HG03565 (cell line): ENCODE results near the gene TTC28.
"Not testable (repeated sequence)": the region's sequence is repeated elsewhere in the genome, so short reads cannot be mapped to it uniquely, and the experiment has no call there.

Experiments
- ATAC-seq: cut with Tn5 transposase; IDR thresholded peaks from one replicate; pipeline ENCODE4 v1.9.1; 2021; ENCODE audit warnings: mild to moderate bottlenecking, moderate library complexity; ENCODE audit not compliant: unreplicated experiment

TTC28 gene

GRCh38 chr22:28369854-28370253, 309.8 kb downstream of the TTC28 start:
- ATAC-seq, result no peak

- ATAC-seq, result no peak
Observed at GRCh38 chr22:28366856-28367255, 312.8 kb downstream of the TTC28 start.

GRCh38 chr22:28365371-28365770, 314.3 kb downstream of the TTC28 start:
- ATAC-seq, result no peak

GRCh38 chr22:28364105-28364504, 315.5 kb downstream of the TTC28 start:
- ATAC-seq, result not testable (repeated sequence)

GRCh38 chr22:28360939-28361338, 318.7 kb downstream of the TTC28 start:
- no peak for ATAC-seq

- no peak for ATAC-seq
Observed at GRCh38 chr22:28358312-28358711, 321.3 kb downstream of the TTC28 start.

GRCh38 chr22:28357193-28357592, 322.4 kb downstream of the TTC28 start:
- no peak for ATAC-seq

- ATAC-seq, result no peak
Observed at GRCh38 chr22:28351476-28351875, 328.2 kb downstream of the TTC28 start.

- ATAC-seq, result no peak
Observed at GRCh38 chr22:28348613-28349609, 330.7 kb downstream of the TTC28 start.

- ATAC-seq, result no peak
Observed at GRCh38 chr22:28346308-28346707, 333.3 kb downstream of the TTC28 start.

GRCh38 chr22:28344918-28345703, 334.5 kb downstream of the TTC28 start:
- no peak for ATAC-seq

GRCh38 chr22:28341001-28341400, 338.6 kb downstream of the TTC28 start:
- no peak for ATAC-seq

- no peak for ATAC-seq
Observed at GRCh38 chr22:28333088-28333487, 346.6 kb downstream of the TTC28 start.

GRCh38 chr22:28332410-28332809, 347.2 kb downstream of the TTC28 start:
- no peak for ATAC-seq

- ATAC-seq, result no peak
Observed at GRCh38 chr22:28331695-28332094, 347.9 kb downstream of the TTC28 start.

GRCh38 chr22:28329186-28330073, 350.2 kb downstream of the TTC28 start:
- no peak for ATAC-seq

GRCh38 chr22:28328756-28329155, 350.9 kb downstream of the TTC28 start:
- no peak for ATAC-seq

GRCh38 chr22:28316014-28316413, 363.6 kb downstream of the TTC28 start:
- no peak for ATAC-seq

GRCh38 chr22:28314959-28315358, 364.7 kb downstream of the TTC28 start:
- ATAC-seq, result no peak

- no peak for ATAC-seq
Observed at GRCh38 chr22:28310299-28310698, 369.3 kb downstream of the TTC28 start.

GRCh38 chr22:28299753-28300152, 379.9 kb downstream of the TTC28 start:
- ATAC-seq, result no peak
